Neural progenitor cell (in vitro differentiated cells): ENCODE data around the gene ATP7B. TPM values are rescaled to one million over a fixed set of nuclear protein-coding genes. Genes with fewer than 3 reads are reported as not detected.

Source experiments
- DNase-seq: peaks from one replicate; pipeline ENCODE4 v3.0.0-alpha.2; 2016; ENCODE audit warnings: low spot score
- H2AFZ ChIP-seq: fragments of 200-600 bp; sonication (generic); replicated peaks from 2 replicates; pipeline ENCODE4 v1.6.1; 2016; ENCODE audit warnings: antibody characterized with exemption
- H3F3A ChIP-seq: fragments of 200-600 bp; sonication (generic); 2 replicates; pipeline ENCODE4 v1.6.1; 2016; ENCODE audit warnings: antibody characterized with exemption, low read depth
- H3K27ac ChIP-seq: fragments of 200-600 bp; sonication (generic); 2 replicates; pipeline ENCODE4 v1.5.1; 2016; ENCODE audit warnings: mild to moderate bottlenecking
- H3K27me3 ChIP-seq: fragments of 200-600 bp; sonication (generic); 2 replicates; pipeline ENCODE4 v1.6.1; 2016; ENCODE audit warnings: mild to moderate bottlenecking, moderate library complexity
- H3K36me3 ChIP-seq: fragments of 200-600 bp; sonication (generic); 2 replicates; pipeline ENCODE4 v1.5.1; 2016
- H3K4me1 ChIP-seq: fragments of 200-600 bp; sonication (generic); 2 replicates; pipeline ENCODE4 v1.6.1; 2016; ENCODE audit warnings: mixed run types
- H3K4me2 ChIP-seq: fragments of 200-600 bp; sonication (generic); 2 replicates; pipeline ENCODE4 v1.6.1; 2016
- H3K4me3 ChIP-seq: fragments of 200-600 bp; sonication (generic); 2 replicates; pipeline ENCODE4 v1.5.1; 2016
- H3K79me2 ChIP-seq: fragments of 200-600 bp; sonication (generic); 2 replicates; pipeline ENCODE4 v1.6.1; 2016; ENCODE audit warnings: low read depth
- H3K9ac ChIP-seq: fragments of 200-600 bp; sonication (generic); 2 replicates; pipeline ENCODE4 v1.6.1; 2016
- H3K9me3 ChIP-seq: fragments of 200-600 bp; sonication (generic); 2 replicates; pipeline ENCODE4 v1.5.1; 2016; ENCODE audit warnings: low read depth
- H4K20me1 ChIP-seq: fragments of 200-600 bp; sonication (generic); 2 replicates; pipeline ENCODE4 v1.6.1; 2016; ENCODE audit warnings: low read depth
- H3K27ac Mint-ChIP-seq: 3 replicates; pipeline ENCODE4 v1.8.0; 2021; ENCODE audit warnings: mixed read lengths
- H3K27me3 Mint-ChIP-seq: 2 replicates; pipeline ENCODE4 v1.8.0; 2022; ENCODE audit warnings: low read depth, mild to moderate bottlenecking, inconsistent platforms, moderate library complexity, mixed read lengths; ENCODE audit not compliant: insufficient read depth
- H3K36me3 Mint-ChIP-seq: 3 replicates; pipeline ENCODE4 v1.8.0; 2021; ENCODE audit warnings: mixed read lengths
- H3K4me1 Mint-ChIP-seq: 3 replicates; pipeline ENCODE4 v1.8.0; 2021; ENCODE audit warnings: mixed read lengths
- H3K4me3 Mint-ChIP-seq: 3 replicates; pipeline ENCODE4 v1.8.0; 2021; ENCODE audit warnings: mild to moderate bottlenecking, moderate library complexity, mixed read lengths
- H3K9me3 Mint-ChIP-seq: 3 replicates; pipeline ENCODE4 v1.8.0; 2020; ENCODE audit warnings: mixed read lengths
- EZH2 ChIP-seq: fragments of 200-600 bp; sonication (generic); IDR thresholded peaks from 2 replicates; pipeline ENCODE4 v1.6.1; 2017; ENCODE audit warnings: antibody characterized with exemption, mild to moderate bottlenecking, moderate library complexity
- EZH2phosphoT487 ChIP-seq: fragments of 200-600 bp; sonication (generic); IDR thresholded peaks from 2 replicates; pipeline ENCODE4 v1.6.1; 2017; ENCODE audit warnings: antibody characterized with exemption
- total RNA-seq: library from RNA; depleted of rRNA; stranded (reverse); fragments of >200 nt; gene quantifications from 2 replicates; pipeline ENCODE4 v1.2.3, GENCODE V29; 2015; ENCODE audit warnings: low replicate concordance
- TF ChIP-seq, protein P1 (sequence below): fragments of 200-600 bp; sonication (generic); IDR thresholded peaks from 2 replicates; pipeline ENCODE4 v1.5.1; 2017; ENCODE audit warnings: antibody characterized with exemption, mild to moderate bottlenecking

The ATP7B gene
- total RNA-seq, 1 donor from 2014 or later: 8.2 TPM

DNA sequence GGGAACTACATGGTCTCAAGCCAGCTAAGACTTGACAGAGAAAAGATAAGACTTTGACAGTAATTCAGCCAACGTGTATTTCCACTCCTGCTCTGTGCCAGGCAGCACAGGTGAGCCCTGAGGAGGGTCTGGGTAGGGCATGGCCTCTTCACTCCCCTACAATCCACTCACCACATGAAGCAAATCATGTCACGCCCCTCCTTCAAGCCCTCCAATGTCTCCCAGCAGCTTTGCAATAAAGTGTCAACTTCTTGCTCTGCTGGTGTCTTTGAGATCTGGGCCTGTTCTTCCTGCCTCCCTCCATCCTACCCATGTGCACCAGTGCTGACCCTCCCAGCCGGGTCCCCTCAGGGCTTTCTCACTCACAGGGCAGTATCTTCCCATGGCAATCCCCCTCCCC is 91.0 kb downstream of the ATP7B start:
- no peak overlapping the region for H3K27ac ChIP-seq
- peaks cover 1% of the 10 kb centered on the region for H3K36me3 Mint-ChIP-seq

DNA sequence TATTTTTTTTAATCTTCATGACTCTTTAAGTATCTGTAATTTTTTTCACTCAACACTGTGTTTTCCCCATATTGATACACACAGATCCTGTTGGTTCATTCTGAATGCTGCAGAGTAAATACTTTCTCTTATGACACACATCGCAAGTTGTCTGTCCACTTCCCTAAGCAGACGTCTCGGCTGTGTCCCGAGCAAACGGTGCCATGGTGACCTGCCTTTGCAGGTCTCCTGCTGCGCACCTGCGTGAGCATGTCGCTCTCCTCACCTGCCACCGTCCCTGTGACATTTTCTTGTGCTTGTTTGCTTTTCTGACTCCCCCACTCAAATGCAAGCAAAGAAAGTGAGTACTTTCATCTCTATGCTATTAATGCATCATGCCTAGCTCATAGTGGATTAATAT is 91.7 kb downstream of the ATP7B start:
- Mint-ChIP-seq H3K4me1 (peaks cover 8% of the 10 kb centered on the region), H3K4me3 (no peak overlapping the region), H3K9me3 (no peaks in the 10 kb centered on the region), H3K27ac (no peak overlapping the region), H3K36me3 (peaks cover 1% of the 10 kb centered on the region), H3K27me3 (no peaks in the 10 kb centered on the region)
- Histone ChIP-seq H3K79me2 (no peaks in the 10 kb centered on the region), H4K20me1 (no peaks in the 10 kb centered on the region), H3K4me3 (no peak overlapping the region), H3K27me3 (no peaks in the 10 kb centered on the region), H3F3A (no peaks in the 10 kb centered on the region), H3K9ac (no peak overlapping the region), H3K9me3 (no peaks in the 10 kb centered on the region), H2AFZ (no peak overlapping the region), H3K4me1 (no peaks in the 10 kb centered on the region), H3K36me3 (no peaks in the 10 kb centered on the region), H3K4me2 (no peak overlapping the region), H3K27ac (no peak overlapping the region)
- TF ChIP-seq EZH2phosphoT487 (no peak), EZH2 (no peak)
- TF ChIP-seq, protein P1, sequence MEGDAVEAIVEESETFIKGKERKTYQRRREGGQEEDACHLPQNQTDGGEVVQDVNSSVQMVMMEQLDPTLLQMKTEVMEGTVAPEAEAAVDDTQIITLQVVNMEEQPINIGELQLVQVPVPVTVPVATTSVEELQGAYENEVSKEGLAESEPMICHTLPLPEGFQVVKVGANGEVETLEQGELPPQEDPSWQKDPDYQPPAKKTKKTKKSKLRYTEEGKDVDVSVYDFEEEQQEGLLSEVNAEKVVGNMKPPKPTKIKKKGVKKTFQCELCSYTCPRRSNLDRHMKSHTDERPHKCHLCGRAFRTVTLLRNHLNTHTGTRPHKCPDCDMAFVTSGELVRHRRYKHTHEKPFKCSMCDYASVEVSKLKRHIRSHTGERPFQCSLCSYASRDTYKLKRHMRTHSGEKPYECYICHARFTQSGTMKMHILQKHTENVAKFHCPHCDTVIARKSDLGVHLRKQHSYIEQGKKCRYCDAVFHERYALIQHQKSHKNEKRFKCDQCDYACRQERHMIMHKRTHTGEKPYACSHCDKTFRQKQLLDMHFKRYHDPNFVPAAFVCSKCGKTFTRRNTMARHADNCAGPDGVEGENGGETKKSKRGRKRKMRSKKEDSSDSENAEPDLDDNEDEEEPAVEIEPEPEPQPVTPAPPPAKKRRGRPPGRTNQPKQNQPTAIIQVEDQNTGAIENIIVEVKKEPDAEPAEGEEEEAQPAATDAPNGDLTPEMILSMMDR: no peak
- no peak for DNase-seq

More for the DNA sequence above, 91.0 kb downstream of the ATP7B start:
- Histone ChIP-seq H3K27me3 (no peaks in the 10 kb centered on the region), H3F3A (no peaks in the 10 kb centered on the region), H3K4me1 (no peaks in the 10 kb centered on the region), H3K4me3 (no peak overlapping the region), H3K9ac (no peak overlapping the region), H3K4me2 (no peak overlapping the region), H3K9me3 (no peaks in the 10 kb centered on the region), H3K36me3 (no peaks in the 10 kb centered on the region), H3K79me2 (no peaks in the 10 kb centered on the region), H4K20me1 (no peaks in the 10 kb centered on the region), H2AFZ (no peak overlapping the region)
- no peak for DNase-seq
- Mint-ChIP-seq H3K9me3 (no peaks in the 10 kb centered on the region), H3K4me3 (no peak overlapping the region), H3K27me3 (no peaks in the 10 kb centered on the region), H3K4me1 (peaks cover 8% of the 10 kb centered on the region), H3K27ac (no peak overlapping the region)
- no peak for TF ChIP-seq EZH2phosphoT487
- no peak for TF ChIP-seq EZH2
- TF ChIP-seq, protein P1: no peak

- Histone ChIP-seq H3K9ac (no peak overlapping the region), H3K27ac (no peak overlapping the region), H4K20me1 (no peaks in the 10 kb centered on the region), H3K27me3 (no peaks in the 10 kb centered on the region), H2AFZ (no peak overlapping the region), H3K4me1 (peaks cover 8% of the 10 kb centered on the region), H3K4me2 (no peak overlapping the region), H3K9me3 (no peaks in the 10 kb centered on the region), H3K36me3 (no peaks in the 10 kb centered on the region), H3F3A (no peaks in the 10 kb centered on the region), H3K4me3 (no peak overlapping the region), H3K79me2 (no peaks in the 10 kb centered on the region)
- DNase-seq: no peak
- Mint-ChIP-seq H3K4me3 (no peak overlapping the region), H3K27ac (no peak overlapping the region), H3K27me3 (peaks cover 5% of the 10 kb centered on the region), H3K4me1 (peaks cover 24% of the 10 kb centered on the region), H3K36me3 (no peaks in the 10 kb centered on the region), H3K9me3 (no peaks in the 10 kb centered on the region)
- TF ChIP-seq EZH2: no peak
Observed at GRCh38 chr13:51916962-51917361, 94.3 kb downstream of the ATP7B start.

DNA sequence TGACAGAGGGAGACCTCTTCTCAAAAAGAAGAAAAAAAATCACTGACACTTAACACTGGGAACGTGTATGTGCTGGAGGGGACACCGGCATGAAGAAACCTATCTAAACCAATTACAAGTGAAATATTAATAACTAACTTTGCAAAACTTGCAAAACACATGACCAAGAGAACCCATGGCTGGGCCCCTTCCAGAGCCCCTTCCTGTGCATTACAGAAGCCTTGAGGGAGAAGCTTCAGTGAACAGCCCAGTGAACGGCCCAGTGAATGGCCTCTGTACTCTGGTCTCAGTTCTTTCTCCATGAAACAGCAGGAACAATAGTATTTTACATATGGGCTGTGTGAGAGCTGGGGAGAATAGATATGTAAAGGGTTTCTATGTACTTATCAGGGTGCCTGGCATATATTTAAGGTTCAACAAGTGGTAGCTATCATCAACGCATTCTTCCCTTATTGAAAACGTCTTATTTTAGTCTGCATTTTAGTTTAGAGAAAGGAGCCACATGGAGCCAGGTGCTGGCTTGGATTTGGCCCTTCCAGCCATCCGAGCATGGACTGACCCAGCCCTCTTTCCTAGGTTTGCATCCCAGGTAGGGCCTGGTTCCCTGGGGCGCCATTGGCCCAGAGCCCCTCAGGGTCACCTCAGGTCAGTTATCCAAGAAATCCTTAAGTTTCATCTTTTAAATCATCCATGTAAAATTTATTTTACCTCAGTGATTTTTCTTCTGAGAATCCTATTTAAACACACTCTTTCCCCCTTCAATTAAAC is 95.0 kb downstream of the ATP7B start:
- Mint-ChIP-seq H3K4me3 (no peak overlapping the region), H3K36me3 (no peaks in the 10 kb centered on the region), H3K27me3 (peaks cover 5% of the 10 kb centered on the region), H3K27ac (no peak overlapping the region), H3K4me1 (peaks cover 20% of the 10 kb centered on the region), H3K9me3 (no peaks in the 10 kb centered on the region)
- Histone ChIP-seq H3K4me3 (no peak overlapping the region), H3K27me3 (no peaks in the 10 kb centered on the region), H4K20me1 (no peaks in the 10 kb centered on the region), H3K36me3 (no peaks in the 10 kb centered on the region), H2AFZ (no peak overlapping the region), H3K9me3 (no peaks in the 10 kb centered on the region), H3K79me2 (no peaks in the 10 kb centered on the region), H3K4me2 (no peak overlapping the region), H3F3A (no peaks in the 10 kb centered on the region), H3K4me1 (peaks cover 8% of the 10 kb centered on the region), H3K27ac (no peak overlapping the region), H3K9ac (no peak overlapping the region)
- no peak for TF ChIP-seq EZH2phosphoT487
- TF ChIP-seq EZH2: no peak
- TF ChIP-seq, protein P1: no peak
- no peak for DNase-seq
